Thymus (tissue), 11 donors: ENCODE measurements around the gene NTM. TPM values are rescaled to one million over a fixed set of nuclear protein-coding genes. Genes with fewer than 3 reads are reported as not detected.

Experiments
- DNase-seq, 9 donors: peaks; one replicate each; pipeline ENCODE4 v3.0.0-alpha.2; 2013; ENCODE audit warnings: low spot score in 9 of 9, low read depth in 6 of 9, missing footprints in 1 of 9
- H3K27ac ChIP-seq, 2 donors: one replicate each; pipeline ENCODE4 v1.5.1; 2013; ENCODE audit warnings: control low read depth in 1 of 2, low read depth in 1 of 2, low read length in 1 of 2, mild to moderate bottlenecking in 1 of 2, moderate library complexity in 1 of 2
- H3K27me3 ChIP-seq, 2 donors: one replicate each; pipeline ENCODE4 v1.5.1; 2013; ENCODE audit warnings: low read length in 1 of 2; ENCODE audit not compliant: control insufficient read depth in 2 of 2, insufficient read depth in 1 of 2
- H3K36me3 ChIP-seq, 2 donors: one replicate each; pipeline ENCODE4 v1.5.1; 2013; ENCODE audit warnings: low read length in 1 of 2, mild to moderate bottlenecking in 1 of 2, moderate library complexity in 1 of 2; ENCODE audit not compliant: control insufficient read depth in 2 of 2, insufficient read depth in 2 of 2
- H3K4me1 ChIP-seq, 2 donors: one replicate each; pipeline ENCODE4 v1.5.1; 2013; ENCODE audit warnings: low read length in 2 of 2; ENCODE audit not compliant: control insufficient read depth in 2 of 2, insufficient read depth in 2 of 2
- H3K4me3 ChIP-seq, 2 donors: one replicate each; pipeline ENCODE4 v1.5.1; 2013; ENCODE audit warnings: low read length in 2 of 2, control low read depth in 1 of 2, mild to moderate bottlenecking in 1 of 2
- H3K9me3 ChIP-seq, 2 donors: one replicate each; pipeline ENCODE4 v1.5.1; 2013; ENCODE audit warnings: low read length in 1 of 2, mild to moderate bottlenecking in 1 of 2; ENCODE audit not compliant: control insufficient read depth in 2 of 2, insufficient read depth in 1 of 2
- WGBS: extraction: QIAGEN DNeasy Blood & Tissue Kit; methylation state at CpG from one replicate; pipeline ENCODE4 v1.1.7; 2013; 5-methylcytosine and 5-hydroxymethylcytosine counted together
- polyA plus RNA-seq: library from polyadenylated mRNA; stranded (reverse); fragments of 200-250 nt; gene quantifications from one replicate; pipeline ENCODE4 v1.2.3, GENCODE V29; 2013
- total RNA-seq: library from RNA; stranded (reverse); fragments of 120-200 nt; gene quantifications from one replicate; pipeline ENCODE4 v1.2.4, GENCODE V29; 2013
- donor health status: healthy.

The NTM gene
- total and polyA plus RNA-seq, 2 donors = 0.18 to 0.47 TPM

DNA sequence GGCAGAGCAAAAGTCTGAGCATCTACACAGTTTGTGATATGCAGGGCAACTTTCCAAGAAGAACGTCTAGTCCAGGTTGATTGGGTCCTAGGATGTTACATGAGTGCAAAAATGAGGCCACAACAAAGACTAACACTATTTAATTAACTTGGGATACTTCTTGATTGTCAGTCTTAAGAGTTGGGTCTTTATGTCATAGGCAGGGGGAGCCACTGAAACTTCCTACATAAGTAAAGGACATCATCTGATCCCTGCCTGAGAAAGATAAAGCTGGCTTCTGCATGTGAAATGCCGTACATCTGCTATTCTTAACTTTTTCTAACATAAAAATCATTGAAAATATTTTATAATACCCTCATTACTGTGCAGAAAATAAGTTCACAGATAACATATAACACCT is 525.5 kb downstream of the NTM start:
- H3K9me3 ChIP-seq = no peaks in the 10 kb centered on the region
- H3K36me3 ChIP-seq = no peaks in the 10 kb centered on the region
- WGBS = 80% methylated on average over 2 of the region's 2 CpGs
- H3K27ac ChIP-seq = no peak overlapping the region
- DNase-seq = no peak
- H3K4me1 ChIP-seq = no peaks in the 10 kb centered on the region
- H3K27me3 ChIP-seq = no peaks in the 10 kb centered on the region
- H3K4me3 ChIP-seq = no peak overlapping the region

DNA sequence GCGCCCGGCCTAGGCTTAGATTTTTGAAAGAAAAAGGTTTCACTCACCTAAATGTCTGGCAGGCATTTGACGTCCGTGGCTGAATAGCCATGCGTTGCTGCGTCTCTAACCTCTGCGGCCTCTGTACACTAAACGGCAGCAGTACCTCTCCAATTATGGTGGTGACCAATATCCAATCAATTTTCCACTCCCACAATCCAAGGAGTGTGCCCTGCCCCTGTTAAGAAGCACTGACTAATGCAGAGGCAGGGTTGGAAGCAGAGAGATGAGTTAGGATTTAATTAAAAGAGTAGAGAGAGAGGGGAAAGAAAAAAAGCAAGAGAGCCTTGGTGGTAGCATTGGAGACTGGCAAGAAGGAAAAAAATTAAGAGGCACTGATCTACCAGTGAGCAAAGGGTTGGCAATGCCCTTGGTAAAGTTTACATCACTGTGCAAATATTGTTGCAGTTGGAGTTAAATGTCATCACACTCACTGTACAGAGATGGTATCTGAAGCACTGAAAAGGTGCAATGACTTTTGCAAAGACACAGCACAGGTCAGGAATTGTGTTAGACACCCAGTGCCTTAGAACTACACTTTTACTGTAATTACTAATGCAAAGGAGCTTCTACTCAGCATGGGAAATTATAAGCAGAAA is 526.7 kb downstream of the NTM start:
- Histone ChIP-seq H3K4me3 (no peak overlapping the region), H3K27me3 (no peaks in the 10 kb centered on the region), H3K27ac (no peak overlapping the region), H3K9me3 (no peaks in the 10 kb centered on the region), H3K4me1 (no peaks in the 10 kb centered on the region), H3K36me3 (no peaks in the 10 kb centered on the region)
- DNase-seq = no peak
- WGBS = 96% methylated on average over 8 of the region's 8 CpGs

DNA sequence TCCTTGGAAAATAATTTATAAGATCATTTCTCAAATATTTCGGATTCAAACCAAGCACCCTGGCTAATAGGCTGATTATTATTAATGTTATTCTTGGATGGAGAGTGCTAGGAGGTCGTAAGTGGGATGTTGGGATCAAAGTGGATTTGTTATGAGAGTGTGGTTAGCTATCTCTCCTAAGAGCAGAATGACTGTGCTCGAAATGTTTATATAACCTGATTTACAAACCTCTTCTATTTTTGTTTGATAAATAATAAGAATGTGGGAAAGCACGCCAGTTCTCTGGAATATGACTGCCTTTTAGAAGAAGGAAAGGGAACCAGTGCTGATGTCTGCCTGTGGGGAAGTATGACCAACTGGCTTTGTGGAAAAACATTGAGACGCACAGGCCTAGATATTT is 527.5 kb downstream of the NTM start:
- 86% methylated on average over 5 of the region's 5 CpGs for WGBS
- DNase-seq = no peak
- no peaks in the 10 kb centered on the region for H3K4me1 ChIP-seq

DNA sequence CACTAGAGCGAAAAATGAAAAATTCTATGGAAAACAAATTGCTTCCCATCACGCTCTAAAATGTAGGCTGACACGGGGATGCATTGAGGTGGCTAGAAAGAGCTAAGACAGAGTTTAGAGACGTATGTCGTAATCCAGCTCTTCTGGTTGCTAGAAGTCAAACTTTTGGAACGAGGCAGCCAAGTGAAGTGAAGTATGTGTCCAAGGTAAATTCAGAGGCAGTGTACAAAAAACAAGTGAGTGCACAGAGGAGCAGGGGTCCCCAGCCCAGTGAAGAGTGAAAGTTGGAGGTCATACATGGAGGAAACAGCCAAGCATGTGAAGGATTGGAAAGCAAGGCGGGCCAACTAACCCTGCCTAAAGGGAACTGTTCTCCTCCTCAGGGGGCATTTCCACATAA is 528.5 kb downstream of the NTM start:
- no peaks in the 10 kb centered on the region for H3K9me3 ChIP-seq
- no peak overlapping the region for H3K4me3 ChIP-seq
- H3K27me3 ChIP-seq = no peaks in the 10 kb centered on the region
- DNase-seq = no peak
- H3K27ac ChIP-seq = no peak overlapping the region
- H3K36me3 ChIP-seq = no peaks in the 10 kb centered on the region
- WGBS = 90% methylated on average over 7 of the region's 7 CpGs
- no peaks in the 10 kb centered on the region for H3K4me1 ChIP-seq

More for the DNA sequence above, 527.5 kb downstream of the NTM start:
- no peak overlapping the region for H3K4me3 ChIP-seq
- no peaks in the 10 kb centered on the region for H3K9me3 ChIP-seq
- H3K27me3 ChIP-seq = no peaks in the 10 kb centered on the region
- H3K27ac ChIP-seq = no peak overlapping the region
- no peaks in the 10 kb centered on the region for H3K36me3 ChIP-seq

DNA sequence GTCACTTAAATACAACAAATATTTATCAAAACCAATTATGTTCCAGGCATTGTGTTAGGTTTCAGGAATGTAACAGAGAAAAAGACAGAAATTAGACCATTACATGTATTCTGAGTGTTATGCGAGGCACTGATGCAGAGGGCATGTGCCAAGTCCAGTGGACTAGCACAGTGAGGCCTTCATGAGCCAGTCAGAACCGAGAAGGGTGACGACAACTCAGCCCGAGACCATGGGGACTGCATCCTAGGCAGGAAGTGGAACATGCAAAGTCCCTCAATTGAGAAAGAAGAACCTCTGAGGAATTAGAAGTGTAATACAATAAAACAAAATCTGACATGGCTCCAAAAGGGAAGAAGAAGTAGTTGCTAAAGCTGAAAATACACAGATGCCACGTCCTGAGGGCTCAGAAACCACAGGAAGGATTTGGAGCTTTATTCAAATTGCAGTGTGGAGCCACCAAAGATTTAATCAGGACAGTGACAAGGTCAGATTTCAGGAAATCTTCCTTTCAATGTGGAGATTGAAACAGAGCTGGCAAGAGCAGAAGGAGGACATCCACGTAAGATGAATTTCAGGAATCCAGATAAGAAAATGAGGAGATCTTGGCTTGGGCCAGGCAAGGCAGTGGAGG is 529.6 kb downstream of the NTM start:
- Histone ChIP-seq H3K36me3 (no peaks in the 10 kb centered on the region), H3K27me3 (no peaks in the 10 kb centered on the region), H3K9me3 (no peaks in the 10 kb centered on the region), H3K4me3 (no peak overlapping the region), H3K4me1 (no peaks in the 10 kb centered on the region), H3K27ac (no peak overlapping the region)
- DNase-seq = no peak
- 26% methylated on average over 6 of the region's 6 CpGs for WGBS

DNA sequence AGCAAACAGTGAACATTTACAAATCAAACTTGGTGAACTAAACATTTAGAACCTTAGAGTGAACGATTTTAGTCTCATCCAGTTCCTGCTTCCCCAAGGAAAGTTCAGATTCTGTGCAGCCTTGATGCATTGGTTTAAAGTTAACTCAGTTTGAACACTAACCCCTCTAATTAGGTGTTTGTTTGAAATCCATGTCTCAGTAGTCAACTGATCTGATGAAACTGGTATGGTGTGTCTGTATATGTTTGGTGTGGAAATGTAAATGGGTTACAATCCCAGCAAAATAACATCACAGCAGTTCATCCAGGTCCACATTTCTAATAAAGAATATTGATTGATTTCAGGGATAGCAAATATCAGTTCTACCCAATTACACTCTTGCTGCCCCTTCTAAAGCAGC is 532.0 kb downstream of the NTM start:
- Histone ChIP-seq H3K4me1 (no peaks in the 10 kb centered on the region), H3K27ac (no peak overlapping the region), H3K9me3 (no peaks in the 10 kb centered on the region), H3K27me3 (peaks cover 0 to 3% of the 10 kb centered on the region in 2 donors), H3K4me3 (no peak overlapping the region), H3K36me3 (no peaks in the 10 kb centered on the region)
- DNase-seq = no peak
- WGBS = 75% methylated on average over 1 of the region's 1 CpG

DNA sequence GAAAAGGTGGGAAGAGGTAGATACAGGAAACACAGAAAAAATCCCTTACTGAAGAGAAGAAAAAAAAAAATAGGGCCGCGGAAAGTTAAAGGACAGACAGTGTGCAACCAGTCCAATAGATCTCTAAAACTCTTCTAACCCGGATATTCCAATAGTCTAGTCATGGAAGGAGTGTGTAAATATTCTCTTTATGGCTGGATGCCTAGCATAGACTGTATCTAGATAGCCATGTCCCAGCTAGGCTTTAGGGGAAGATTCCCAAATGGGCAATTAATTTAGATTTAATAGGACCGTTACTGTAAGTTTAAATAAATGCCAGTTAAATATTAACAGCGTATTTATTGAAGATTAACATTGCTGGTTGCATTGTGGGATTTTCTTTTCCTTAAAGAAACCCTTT is 532.7 kb downstream of the NTM start:
- no peaks in the 10 kb centered on the region for H3K4me1 ChIP-seq

DNA sequence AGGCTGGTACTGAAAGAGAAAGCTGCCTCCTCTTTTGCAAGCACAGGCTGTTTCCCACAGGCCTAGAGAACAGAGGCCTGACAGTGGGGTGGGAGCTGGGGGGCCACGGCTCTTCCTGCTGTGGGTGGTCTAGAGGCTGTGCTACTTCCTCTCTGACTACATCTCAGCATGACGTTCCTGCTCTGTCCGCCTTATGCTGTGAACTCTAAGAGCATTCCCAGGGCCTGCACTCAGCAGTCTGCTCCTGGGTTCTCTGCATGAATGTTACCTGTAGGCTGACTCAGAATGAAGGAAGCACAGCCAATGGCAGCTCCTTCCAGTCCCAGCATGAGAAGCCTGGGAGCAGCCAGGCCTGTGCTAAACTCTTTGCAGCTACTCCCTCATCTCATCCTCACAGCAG is 534.3 kb downstream of the NTM start:
- no peak for DNase-seq
- no peak overlapping the region for H3K4me3 ChIP-seq
- no peak overlapping the region for H3K27ac ChIP-seq
- no peaks in the 10 kb centered on the region for H3K4me1 ChIP-seq
- H3K9me3 ChIP-seq = no peaks in the 10 kb centered on the region
- no peaks in the 10 kb centered on the region for H3K36me3 ChIP-seq
- WGBS = 52% methylated on average over 3 of the region's 3 CpGs
- peaks cover 11 to 19% of the 10 kb centered on the region in 2 donors for H3K27me3 ChIP-seq

More for the DNA sequence above, 532.7 kb downstream of the NTM start:
- Histone ChIP-seq H3K27me3 (peaks cover under 1 to 6% of the 10 kb centered on the region in 2 donors), H3K27ac (no peak overlapping the region), H3K9me3 (no peaks in the 10 kb centered on the region), H3K36me3 (no peaks in the 10 kb centered on the region), H3K4me3 (no peak overlapping the region)
- no peak for DNase-seq
- WGBS = 94% methylated on average over 5 of the region's 5 CpGs

DNA sequence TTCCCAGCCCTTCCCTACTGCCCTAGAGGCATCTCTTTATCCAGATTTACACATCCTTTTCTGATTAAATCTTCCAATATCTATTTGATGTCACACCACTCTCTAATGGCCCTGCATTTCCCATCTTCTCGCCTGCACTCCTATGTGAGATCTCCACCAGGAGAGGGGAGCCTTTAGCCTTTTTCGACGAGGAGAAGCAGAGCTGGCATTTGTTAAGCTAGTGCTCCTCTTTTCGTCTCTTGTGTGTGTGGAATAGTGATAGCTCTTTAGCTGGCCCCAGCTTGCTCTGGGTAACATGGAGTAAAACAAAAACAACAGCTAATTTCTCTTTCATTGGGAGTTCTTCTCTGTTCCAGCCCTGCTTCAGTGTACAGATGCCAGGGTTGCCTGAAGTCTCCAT is 536.5 kb downstream of the NTM start:
- peaks cover 31 to 37% of the 10 kb centered on the region in 2 donors for H3K27me3 ChIP-seq
- no peaks in the 10 kb centered on the region for H3K36me3 ChIP-seq
- no peak overlapping the region for H3K27ac ChIP-seq
- no peaks in the 10 kb centered on the region for H3K9me3 ChIP-seq
- no peak for DNase-seq
- H3K4me1 ChIP-seq = no peaks in the 10 kb centered on the region
- no peak overlapping the region for H3K4me3 ChIP-seq
- 63% methylated on average over 4 of the region's 4 CpGs for WGBS
